Measurements from ENCODE around the gene TENM3. TPM values are rescaled to one million over a fixed set of nuclear protein-coding genes. Genes with fewer than 3 reads are reported as not detected.
A peak's percentile ranks its signal among the peaks of the same experiment; 100 is the strongest.

Gene TENM3
- total RNA-seq, 2 donors from 2014 or later: 39.5 to 51.9 TPM

- TF ChIP-seq, protein P1, sequence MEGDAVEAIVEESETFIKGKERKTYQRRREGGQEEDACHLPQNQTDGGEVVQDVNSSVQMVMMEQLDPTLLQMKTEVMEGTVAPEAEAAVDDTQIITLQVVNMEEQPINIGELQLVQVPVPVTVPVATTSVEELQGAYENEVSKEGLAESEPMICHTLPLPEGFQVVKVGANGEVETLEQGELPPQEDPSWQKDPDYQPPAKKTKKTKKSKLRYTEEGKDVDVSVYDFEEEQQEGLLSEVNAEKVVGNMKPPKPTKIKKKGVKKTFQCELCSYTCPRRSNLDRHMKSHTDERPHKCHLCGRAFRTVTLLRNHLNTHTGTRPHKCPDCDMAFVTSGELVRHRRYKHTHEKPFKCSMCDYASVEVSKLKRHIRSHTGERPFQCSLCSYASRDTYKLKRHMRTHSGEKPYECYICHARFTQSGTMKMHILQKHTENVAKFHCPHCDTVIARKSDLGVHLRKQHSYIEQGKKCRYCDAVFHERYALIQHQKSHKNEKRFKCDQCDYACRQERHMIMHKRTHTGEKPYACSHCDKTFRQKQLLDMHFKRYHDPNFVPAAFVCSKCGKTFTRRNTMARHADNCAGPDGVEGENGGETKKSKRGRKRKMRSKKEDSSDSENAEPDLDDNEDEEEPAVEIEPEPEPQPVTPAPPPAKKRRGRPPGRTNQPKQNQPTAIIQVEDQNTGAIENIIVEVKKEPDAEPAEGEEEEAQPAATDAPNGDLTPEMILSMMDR (conservative IDR thresholded peaks at IDR 0.05): no peak
- no peaks in the 10 kb centered on the region for H3K27me3 Mint-ChIP-seq (ENCODE audit: insufficient read depth)
Measured at GRCh38 chr4:182680234-182680653, 437.0 kb downstream of the TENM3 start.

GRCh38 chr4:182683661-182684060 is 440.5 kb downstream of the TENM3 start:
- Histone ChIP-seq H3K27me3 (ENCODE audit: control insufficient read depth, insufficient read depth, low read length, poor library complexity, severe bottlenecking) (no peaks in the 10 kb centered on the region), H3K4me3 (ENCODE audit: low read length) (no peak overlapping the region), H3K9ac (ENCODE audit: extremely low read depth, low read length, poor library complexity, severe bottlenecking) (no peak overlapping the region), H3K36me3 (ENCODE audit: control insufficient read depth, insufficient read depth, low read length) (peaks cover 16% of the 10 kb centered on the region), H3K27ac (ENCODE audit: low read depth, low read length) (peak overlapping the region; percentile 52), H3K9me3 (ENCODE audit: control insufficient read depth, low read length) (no peaks in the 10 kb centered on the region), H3K4me1 (ENCODE audit: control insufficient read depth, insufficient read depth, low read length) (peaks cover 3% of the 10 kb centered on the region)
- peaks cover 10% of the 10 kb centered on the region for H3K36me3 Mint-ChIP-seq (ENCODE audit: low read depth)
- no peaks in the 10 kb centered on the region for H3K9me3 Mint-ChIP-seq
- DNase-seq: no peak
- no peak overlapping the region for H3K4me3 Mint-ChIP-seq
- no peaks in the 10 kb centered on the region for H3K27me3 Mint-ChIP-seq (ENCODE audit: insufficient read depth)
- TF ChIP-seq, protein P1 (conservative IDR thresholded peaks at IDR 0.05): no peak
- H3K4me1 Mint-ChIP-seq: peaks cover 16% of the 10 kb centered on the region
- 67 to 81% methylated on average over 4 to 5 of the region's 5 CpGs for WGBS, 2 experiments (ENCODE audit: insufficient coverage in 1 of 2, insufficient read length in 1 of 2)
- no peak overlapping the region for H3K27ac Mint-ChIP-seq

More at GRCh38 chr4:182680234-182680653, 437.0 kb downstream of the TENM3 start:
- no peaks in the 10 kb centered on the region for H3K9me3 Mint-ChIP-seq
- Histone ChIP-seq H3K9me3 (ENCODE audit: control insufficient read depth, low read length) (no peaks in the 10 kb centered on the region), H3K4me3 (ENCODE audit: low read length) (no peak overlapping the region), H3K27me3 (ENCODE audit: control insufficient read depth, insufficient read depth, low read length, poor library complexity, severe bottlenecking) (no peaks in the 10 kb centered on the region), H3K27ac (ENCODE audit: low read depth, low read length) (peak overlapping the region; percentile 83), H3K36me3 (ENCODE audit: control insufficient read depth, insufficient read depth, low read length) (peaks cover 14% of the 10 kb centered on the region), H3K4me1 (ENCODE audit: control insufficient read depth, insufficient read depth, low read length) (no peaks in the 10 kb centered on the region), H3K9ac (ENCODE audit: extremely low read depth, low read length, poor library complexity, severe bottlenecking) (no peak overlapping the region)
- H3K4me3 Mint-ChIP-seq: no peak overlapping the region
- DNase-seq: no peak
- no peak overlapping the region for H3K27ac Mint-ChIP-seq
- WGBS, 2 experiments (ENCODE audit: insufficient coverage in 1 of 2, insufficient read length in 1 of 2): 88 to 92% methylated on average over 7 to 15 of the region's 15 CpGs
- peaks cover 9% of the 10 kb centered on the region for H3K4me1 Mint-ChIP-seq
- H3K36me3 Mint-ChIP-seq (ENCODE audit: low read depth): peaks cover 10% of the 10 kb centered on the region

DNA sequence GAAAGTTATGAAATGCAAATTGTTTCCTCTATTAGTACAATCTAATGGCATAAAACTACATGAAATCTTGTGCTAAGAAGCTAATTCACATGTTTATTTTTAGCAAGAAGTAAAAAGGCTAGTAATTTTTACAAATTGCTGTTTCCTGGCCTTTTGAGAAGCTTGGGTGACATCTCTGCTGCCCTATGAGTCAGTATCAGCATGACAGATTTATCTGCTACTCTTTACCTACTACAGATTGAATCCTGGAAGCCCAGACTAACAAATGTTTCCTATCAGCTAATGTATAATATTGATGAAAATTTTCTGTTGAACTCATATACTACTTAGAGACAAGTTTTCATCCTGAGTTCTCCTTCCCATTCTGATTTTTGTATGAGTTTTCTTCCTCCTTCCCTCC is 441.6 kb downstream of the TENM3 start:
- Mint-ChIP-seq H3K4me1 (peaks cover 16% of the 10 kb centered on the region), H3K27me3 (ENCODE audit: insufficient read depth) (no peaks in the 10 kb centered on the region), H3K27ac (no peak overlapping the region), H3K4me3 (no peak overlapping the region), H3K36me3 (ENCODE audit: low read depth) (peaks cover 13% of the 10 kb centered on the region), H3K9me3 (no peaks in the 10 kb centered on the region)
- H3K4me3 ChIP-seq (ENCODE audit: low read length): no peak overlapping the region
- no peaks in the 10 kb centered on the region for H3K27me3 ChIP-seq (ENCODE audit: control insufficient read depth, insufficient read depth, low read length, poor library complexity, severe bottlenecking)
- peaks cover 3% of the 10 kb centered on the region for H3K4me1 ChIP-seq (ENCODE audit: control insufficient read depth, insufficient read depth, low read length)
- peaks cover 25% of the 10 kb centered on the region for H3K36me3 ChIP-seq (ENCODE audit: control insufficient read depth, insufficient read depth, low read length)
- no peak for DNase-seq
- TF ChIP-seq, protein P1 (conservative IDR thresholded peaks at IDR 0.05): no peak
- no peaks in the 10 kb centered on the region for H3K9me3 ChIP-seq (ENCODE audit: control insufficient read depth, low read length)
- H3K9ac ChIP-seq (ENCODE audit: extremely low read depth, low read length, poor library complexity, severe bottlenecking): no peak overlapping the region
- H3K27ac ChIP-seq (ENCODE audit: low read depth, low read length): no peak overlapping the region

Measured in endodermal cell (in vitro differentiated cells).